ENCODE results near the gene CDK17.
"Not testable (repeated sequence)": the region's sequence is repeated elsewhere in the genome, so short reads cannot be mapped to it uniquely, and the experiment has no call there.

The CDK17 gene

GRCh38 chr12:96404696-96405095 is 4.5 kb upstream of the CDK17 start:
- TF ChIP-seq GLIS3 (CRISPR knock-in tag; IDR thresholded peaks at IDR 0.05) = no peak
- no peak for TF ChIP-seq BACH2 (CRISPR knock-in tag; IDR thresholded peaks at IDR 0.05; ENCODE audit: borderline replicate concordance)
- TF ChIP-seq TSHZ2 (CRISPR knock-in tag; IDR thresholded peaks at IDR 0.05) = no peak
- TF ChIP-seq CSRNP3 (CRISPR knock-in tag; IDR thresholded peaks at IDR 0.05) = no peak
- TF ChIP-seq OSR1 (CRISPR knock-in tag; IDR thresholded peaks at IDR 0.05) = no peak
- TF ChIP-seq ESRRG (CRISPR knock-in tag; IDR thresholded peaks at IDR 0.05) = no peak
- TF ChIP-seq ISL1 (CRISPR knock-in tag; IDR thresholded peaks at IDR 0.05) = no peak
- TF ChIP-seq SNAI2 (CRISPR knock-in tag; IDR thresholded peaks at IDR 0.05) = no peak
- TF ChIP-seq RARB (CRISPR knock-in tag; IDR thresholded peaks at IDR 0.05) = no peak
- no peak for TF ChIP-seq ZNF565 (CRISPR knock-in tag; conservative IDR thresholded peaks at IDR 0.05; ENCODE audit: low read depth)
- no peak for TF ChIP-seq PPARA (CRISPR knock-in tag; IDR thresholded peaks at IDR 0.05; ENCODE audit: borderline replicate concordance)
- TF ChIP-seq CSDC2 (CRISPR knock-in tag; IDR thresholded peaks at IDR 0.05) = no peak
- TF ChIP-seq ZFP30 (CRISPR knock-in tag; IDR thresholded peaks at IDR 0.05) = no peak
- TF ChIP-seq ARNTL (CRISPR knock-in tag; IDR thresholded peaks at IDR 0.05; ENCODE audit: borderline replicate concordance, low read depth) = no peak
- no peak for TF ChIP-seq ZC3H10 (CRISPR knock-in tag; IDR thresholded peaks at IDR 0.05)
- no peak for TF ChIP-seq TCF4 (CRISPR knock-in tag; IDR thresholded peaks at IDR 0.05; ENCODE audit: borderline replicate concordance)
- no peak for ATAC-seq

- no peak for ATAC-seq
- TF ChIP-seq CSDC2 (CRISPR knock-in tag; IDR thresholded peaks at IDR 0.05) (no peak), OSR1 (CRISPR knock-in tag; IDR thresholded peaks at IDR 0.05) (no peak), BACH2 (CRISPR knock-in tag; IDR thresholded peaks at IDR 0.05; ENCODE audit: borderline replicate concordance) (no peak), TCF4 (CRISPR knock-in tag; IDR thresholded peaks at IDR 0.05; ENCODE audit: borderline replicate concordance) (no peak), PPARA (CRISPR knock-in tag; IDR thresholded peaks at IDR 0.05; ENCODE audit: borderline replicate concordance) (no peak), ZNF70 (CRISPR knock-in tag; IDR thresholded peaks at IDR 0.05) (no peak), ZNF565 (CRISPR knock-in tag; conservative IDR thresholded peaks at IDR 0.05; ENCODE audit: low read depth) (no peak), GLIS3 (CRISPR knock-in tag; IDR thresholded peaks at IDR 0.05) (no peak), SNAI2 (CRISPR knock-in tag; IDR thresholded peaks at IDR 0.05) (no peak), TSHZ2 (CRISPR knock-in tag; IDR thresholded peaks at IDR 0.05) (no peak), CREB5 (CRISPR knock-in tag; IDR thresholded peaks at IDR 0.05; ENCODE audit: low read depth) (no peak), CSRNP3 (CRISPR knock-in tag; IDR thresholded peaks at IDR 0.05) (no peak), ISL1 (CRISPR knock-in tag; IDR thresholded peaks at IDR 0.05) (no peak), ZC3H10 (CRISPR knock-in tag; IDR thresholded peaks at IDR 0.05) (no peak), ZNF8 (CRISPR knock-in tag; IDR thresholded peaks at IDR 0.05) (no peak), ARNTL (CRISPR knock-in tag; IDR thresholded peaks at IDR 0.05; ENCODE audit: borderline replicate concordance, low read depth) (no peak), ZFP30 (CRISPR knock-in tag; IDR thresholded peaks at IDR 0.05) (no peak), ESRRG (CRISPR knock-in tag; IDR thresholded peaks at IDR 0.05) (no peak), RARB (CRISPR knock-in tag; IDR thresholded peaks at IDR 0.05) (no peak)
Measured at GRCh38 chr12:96403870-96404269, 3.6 kb upstream of the CDK17 start.

GRCh38 chr12:96402522-96402921 is 2.3 kb upstream of the CDK17 start:
- ATAC-seq = not testable (repeated sequence)
